ENCODE data around the gene SLC25A38.

SLC25A38 gene

GRCh38 chr3:39433642-39434041 lies 50.5 kb downstream of the SLC25A38 start:
- DNase-seq (ENCODE audit: low read depth in 3 of 3): no peak

DNA sequence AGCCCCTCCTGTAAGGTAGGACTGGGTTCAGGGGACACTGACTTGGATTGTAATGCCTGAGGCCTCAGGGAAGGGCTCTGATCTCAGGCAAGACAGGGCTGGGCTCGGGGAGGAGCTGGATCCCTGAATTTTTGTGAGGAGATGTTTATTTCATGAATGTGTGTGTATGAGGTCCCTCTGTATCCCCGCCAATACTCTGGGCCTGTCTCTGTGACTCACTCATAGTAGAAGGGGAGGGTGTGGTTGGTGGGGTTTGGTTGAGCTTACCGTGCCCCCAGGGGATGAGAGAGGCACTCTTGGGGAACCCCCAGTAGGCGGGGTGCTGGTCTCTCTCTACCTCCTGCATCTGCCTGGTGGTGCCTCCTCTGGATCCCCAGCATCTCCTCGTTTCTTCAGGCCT lies 51.4 kb downstream of the SLC25A38 start:
- DNase-seq (ENCODE audit: low read depth in 3 of 3): no peak

DNA sequence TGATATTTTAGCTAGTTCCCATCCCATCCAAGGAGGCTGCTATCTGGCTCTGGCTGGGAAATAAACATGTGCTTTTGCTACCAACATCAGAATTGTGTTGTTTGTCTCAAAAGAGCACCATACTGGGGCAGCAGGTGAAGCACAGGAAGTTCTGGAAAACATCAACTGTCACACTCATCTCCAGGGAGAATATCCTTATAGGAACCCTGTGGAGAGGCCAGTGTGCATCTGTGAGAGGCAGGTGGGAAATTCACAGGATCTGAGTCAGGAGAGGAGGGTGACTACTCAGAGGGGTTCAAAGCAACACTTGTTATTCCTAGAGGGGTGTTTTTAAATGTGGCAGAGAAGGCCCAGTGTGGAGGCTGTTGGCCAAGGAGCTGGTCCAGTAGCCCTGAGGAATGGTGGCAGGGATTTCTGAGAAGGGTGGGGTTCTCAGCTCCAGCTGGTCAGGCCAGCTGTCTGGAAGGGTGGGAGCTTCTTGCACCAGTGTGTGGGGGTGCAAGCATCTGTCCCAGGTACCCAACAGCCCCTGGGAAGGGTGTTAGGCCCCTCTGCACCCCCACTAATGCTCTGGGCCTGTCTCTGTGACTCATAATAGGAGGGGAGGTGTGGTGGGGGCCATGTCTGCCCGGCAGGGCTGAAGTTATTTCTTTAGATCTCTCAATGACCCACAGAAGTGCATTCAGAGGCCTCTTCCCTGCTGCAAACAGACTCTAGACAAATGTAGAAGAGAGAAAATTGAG lies 52.0 kb downstream of the SLC25A38 start:
- DNase-seq (ENCODE audit: low read depth in 3 of 3): no peak

DNA sequence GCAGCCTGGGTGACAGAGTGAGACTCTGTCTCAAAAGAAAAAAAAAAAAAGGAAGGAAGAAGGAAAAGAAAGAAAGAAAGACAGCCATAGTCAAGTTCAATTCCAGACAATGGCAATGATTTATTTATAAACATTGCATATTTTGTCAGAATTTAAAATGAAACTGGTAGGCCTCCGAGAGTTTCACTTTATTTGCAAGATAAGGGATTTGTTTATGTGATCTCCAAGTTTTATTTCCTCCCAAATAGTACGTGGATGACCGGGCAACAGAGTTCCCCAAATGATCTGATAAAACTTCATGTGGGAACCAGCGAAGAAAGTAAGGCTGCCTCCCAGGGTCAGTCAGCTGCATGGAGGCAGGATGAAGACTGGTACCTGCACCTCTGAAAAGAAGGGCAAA lies 55.7 kb downstream of the SLC25A38 start:
- DNase-seq (ENCODE audit: low read depth in 3 of 3): no peak

GRCh38 chr3:39440316-39440715 lies 57.1 kb downstream of the SLC25A38 start:
- DNase-seq (ENCODE audit: low read depth in 3 of 3): no peak

- no peak for DNase-seq (ENCODE audit: low read depth in 3 of 3)
Measured at GRCh38 chr3:39443530-39443929, 60.4 kb downstream of the SLC25A38 start.

- DNase-seq (ENCODE audit: low read depth in 3 of 3): no peak
Measured at GRCh38 chr3:39445927-39446326, 62.8 kb downstream of the SLC25A38 start.

DNA sequence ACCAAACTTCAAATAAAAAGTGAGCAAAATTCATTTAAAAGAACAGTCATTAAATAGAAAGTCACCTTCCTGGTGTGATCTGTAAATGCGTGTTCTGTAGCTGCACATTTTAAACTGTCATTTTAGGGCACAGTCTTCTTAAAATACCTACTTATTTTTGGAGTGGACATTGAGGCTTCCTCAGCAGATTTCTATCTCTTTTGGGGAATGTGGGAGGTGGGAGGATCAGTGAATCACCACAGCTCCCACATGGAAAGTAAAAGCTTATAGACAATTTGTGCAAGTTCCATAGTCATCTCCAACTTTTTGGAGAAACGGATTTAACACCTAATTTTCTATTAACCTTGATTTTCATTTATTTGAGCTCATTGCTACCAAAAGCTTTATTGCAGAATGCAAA lies 63.3 kb downstream of the SLC25A38 start:
- no peak for DNase-seq (ENCODE audit: low read depth in 3 of 3)

Measured in stimulated activated CD4-positive, alpha-beta T cell treated with anti-CD3 and anti-CD28 coated beads, TNF-alpha, amount 100 ng/mL, for 4 hours (primary cell).